Keratinocyte (primary cell): ENCODE measurements around the gene CASP10. TPM values are rescaled to one million over a fixed set of nuclear protein-coding genes. Genes with fewer than 3 reads are reported as not detected.

Source experiments
- DNase-seq: peaks from one replicate; pipeline ENCODE4 v3.0.0-alpha.2; 2011; ENCODE audit warnings: low read depth, missing footprints, low spot score
- FAIRE-seq: peaks from 2 replicates; lab custom pipeline; 2011; peaks lifted over from hg19 to GRCh38; lab: Jason Lieb, UNC
- H2AFZ ChIP-seq: 2 replicates; pipeline ENCODE4 v1.6.0; 2012; ENCODE audit warnings: low read length, control low read depth, inconsistent platforms; ENCODE audit not compliant: control insufficient read depth
- H3K27ac ChIP-seq: 2 replicates; pipeline ENCODE4 v1.5.1; 2011; ENCODE audit warnings: low read length; ENCODE audit not compliant: control insufficient read depth, insufficient read depth
- H3K27me3 ChIP-seq: 3 replicates; pipeline ENCODE4 v1.6.0; 2011; ENCODE audit warnings: low read length; ENCODE audit not compliant: control insufficient read depth, insufficient read depth; ENCODE audit errors: extremely low read depth
- H3K36me3 ChIP-seq, 2 experiments: 2 replicates in 1 of 2; 3 replicates in 1 of 2; pipeline ENCODE4 v1.5.1; 2011; ENCODE audit warnings: low read length in 2 of 2, mild to moderate bottlenecking in 1 of 2; ENCODE audit not compliant: control insufficient read depth in 2 of 2, insufficient read depth in 2 of 2; ENCODE audit errors: extremely low read depth in 1 of 2
- H3K4me1 ChIP-seq: 3 replicates; pipeline ENCODE4 v1.5.1; 2011; ENCODE audit warnings: low read length; ENCODE audit not compliant: control insufficient read depth, insufficient read depth; ENCODE audit errors: extremely low read depth
- H3K4me2 ChIP-seq: 3 replicates; pipeline ENCODE4 v1.6.0; 2011; ENCODE audit warnings: low read depth, low read length; ENCODE audit not compliant: control insufficient read depth, insufficient read depth; ENCODE audit errors: extremely low read depth
- H3K4me3 ChIP-seq, 3 experiments: fragments of 200-600 bp in 1 of 3; sonication (generic) in 1 of 3; 2 replicates in 2 of 3; 3 replicates in 1 of 3; pipeline ENCODE4 v1.5.1; 2011 to 2016; ENCODE audit warnings: low read length in 3 of 3, mild to moderate bottlenecking in 3 of 3, control low read depth in 2 of 3, inconsistent platforms in 1 of 3, low read depth in 1 of 3, mixed read lengths in 1 of 3, mixed run types in 1 of 3, moderate library complexity in 1 of 3; ENCODE audit not compliant: control insufficient read depth in 2 of 3, insufficient read depth in 2 of 3; ENCODE audit errors: extremely low read depth in 1 of 3
- H3K79me2 ChIP-seq: 2 replicates; pipeline ENCODE4 v1.6.0; 2012; ENCODE audit warnings: low read length; ENCODE audit not compliant: control insufficient read depth, insufficient read depth
- H3K9ac ChIP-seq: 3 replicates; pipeline ENCODE4 v1.6.0; 2011; ENCODE audit warnings: low read length; ENCODE audit not compliant: control insufficient read depth, insufficient read depth; ENCODE audit errors: extremely low read depth
- H3K9me1 ChIP-seq: 3 replicates; pipeline ENCODE4 v1.6.0; 2011; ENCODE audit warnings: low read length; ENCODE audit not compliant: control insufficient read depth, insufficient read depth; ENCODE audit errors: extremely low read depth
- H3K9me3 ChIP-seq: 2 replicates; pipeline ENCODE4 v1.5.1; 2012; ENCODE audit warnings: low read depth, low read length; ENCODE audit not compliant: control insufficient read depth
- H4K20me1 ChIP-seq: 3 replicates; pipeline ENCODE4 v1.6.0; 2011; ENCODE audit warnings: low read length; ENCODE audit not compliant: control insufficient read depth, insufficient read depth; ENCODE audit errors: extremely low read depth
- CTCF ChIP-seq, 3 experiments: IDR thresholded peaks in 1 of 3; conservative IDR thresholded peaks in 1 of 3; optimal IDR thresholded peaks in 1 of 3; 2 replicates in 2 of 3; 3 replicates in 1 of 3; pipeline versions ENCODE3 to v1.5.1; 2011; ENCODE audit warnings: low read length in 3 of 3, mild to moderate bottlenecking in 3 of 3, moderate library complexity in 2 of 3, control low read depth in 1 of 3, inconsistent platforms in 1 of 3; ENCODE audit not compliant: insufficient read depth in 2 of 3; ENCODE audit errors: extremely low read depth in 1 of 3
- EZH2 ChIP-seq: IDR thresholded peaks from one replicate; pipeline ENCODE4 v1.6.1; 2012; ENCODE audit warnings: inconsistent platforms, mild to moderate bottlenecking, low read length, moderate library complexity
- dilution Hi-C: fragments of 300-500 bp; cut with MboI; formaldehyde crosslinking; loops from one replicate; pipeline ENCODE4 v1.7.0; 2020; ENCODE audit warnings: low sequenced_read_pairs; ENCODE audit not compliant: extremely low pct_ligation_motif_present
- polyA minus RNA-seq, 3 experiments: library from RNA; depleted of rRNA, polyadenylated mRNA; stranded (reverse); fragments of >200 nt; gene quantifications; 1 replicate in 1 of 3; 2 replicates in 1 of 3; 3 replicates in 1 of 3; pipeline ENCODE4 v1.2.3, GENCODE V29; 2011
- polyA plus RNA-seq, 5 experiments: library from polyadenylated mRNA; depleted of rRNA in 3 of 5; stranded (reverse) in 3 of 5; stranded (forward) in 1 of 5; unstranded in 1 of 5; fragments of >200 nt; gene quantifications; 1 replicate in 1 of 5; 2 replicates in 3 of 5; 3 replicates in 1 of 5; pipeline versions ENCODE4 v1.2.1 to v1.2.3, GENCODE V29; 2011 to 2012; ENCODE audit warnings: missing spikeins in 2 of 5, low read depth in 1 of 5, low replicate concordance in 1 of 5

The CASP10 gene
- 5.0 to 7.1 TPM (median 6.6 TPM) in 3 replicates for polyA plus RNA-seq
- polyA plus RNA-seq (2011; ENCODE audit: low read depth) = 2.4 TPM
- polyA plus RNA-seq (2011; cell fraction: cytosol; rRNA removed) = 3.2 and 5.9 TPM in 2 replicates
- 9.4 and 10.9 TPM in 2 replicates for polyA plus RNA-seq (2011; cell fraction: nucleus; rRNA removed)
- 2.5 and 3.0 TPM in 2 replicates for polyA plus RNA-seq (2012; ENCODE audit: low replicate concordance)
- 3.6 to 13.8 TPM (median 13.0 TPM) in 3 replicates for polyA minus RNA-seq
- polyA minus RNA-seq (2011; cell fraction: cytosol; rRNA and poly(A)+ RNA removed) = 5.6 TPM
- polyA minus RNA-seq (2011; cell fraction: nucleus; rRNA and poly(A)+ RNA removed) = 6.8 and 12.0 TPM in 2 replicates

DNA sequence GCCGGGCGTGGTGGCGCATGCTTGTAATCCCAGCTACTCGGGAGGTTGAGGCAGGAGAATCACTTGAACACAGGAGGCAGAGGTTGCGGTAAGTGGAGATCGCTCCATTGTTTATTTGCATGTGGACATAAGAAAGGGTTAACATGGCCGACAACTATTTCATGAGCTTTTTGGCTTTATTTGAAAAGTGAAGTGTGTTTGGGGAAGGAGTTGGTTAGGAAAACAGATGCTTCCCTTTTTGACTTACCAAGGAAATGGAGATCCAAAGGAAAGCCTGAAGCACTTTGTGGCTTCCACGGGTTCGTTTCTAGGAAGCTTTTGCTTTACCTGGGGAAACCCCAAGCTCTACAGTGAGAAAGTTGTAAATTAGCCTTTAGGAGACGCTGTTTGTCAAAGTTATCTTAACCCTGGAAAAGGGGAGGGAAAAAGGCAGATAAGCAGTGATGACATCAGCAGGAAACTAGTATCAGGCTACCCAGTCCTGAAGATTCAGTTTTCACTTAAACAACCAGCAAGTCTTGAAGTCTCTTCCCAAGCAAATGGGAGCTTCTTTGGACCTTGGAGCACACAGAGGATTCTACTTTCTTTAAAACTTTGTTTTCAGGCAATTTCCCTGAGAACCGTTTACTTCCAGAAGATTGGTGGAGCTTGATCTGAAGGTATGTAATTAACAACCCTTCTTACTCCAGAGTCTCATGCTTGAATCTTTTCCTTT lies at the start of gene CASP10:
TSS of gene CASP10 (plus strand) at position 492 of the 715 bp plus-strand sequence. CDS start 2,637 bp downstream, outside the sequence.
- TF ChIP-seq CTCF (optimal IDR thresholded peaks at IDR 0.05 in 1 of 3, IDR thresholded peaks at IDR 0.05 in 1 of 3, conservative IDR thresholded peaks at IDR 0.05 in 1 of 3; ENCODE audit: extremely low read depth in 1 of 3, insufficient read depth in 2 of 3, low read length in 3 of 3) = peak; percentile 36 to 81 (median 61)
- TF ChIP-seq EZH2 = no peak

DNA sequence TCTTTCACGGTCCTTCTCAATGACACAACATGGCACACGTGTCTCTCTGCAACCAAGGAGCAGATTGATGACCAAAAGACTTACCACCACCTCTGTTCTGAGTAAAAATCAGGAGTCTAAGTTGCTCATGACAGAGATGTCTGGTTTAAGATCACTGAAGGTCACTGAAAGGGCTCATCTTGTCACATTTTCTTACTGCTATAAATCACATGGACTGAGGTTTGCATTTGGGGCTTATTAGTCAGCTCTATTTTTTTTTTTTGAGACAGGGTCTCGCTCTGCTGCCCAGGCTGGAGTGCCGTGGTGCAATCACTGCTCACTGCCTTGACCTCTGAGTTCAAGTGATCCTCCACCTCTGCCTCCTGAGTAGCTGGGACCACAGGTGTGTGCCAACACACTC lies 47.6 kb upstream of the CASP10 start:
- DNase-seq (no peak), FAIRE-seq (no peak)
- no peak overlapping the region for H2AFZ ChIP-seq
- H3K27ac ChIP-seq = peak overlapping the region; percentile 72
- H3K36me3 ChIP-seq = peaks cover 18 to 31% of the 10 kb centered on the region in 2 experiments
- peak overlapping the region; percentile 5 for H3K9ac ChIP-seq
- H3K4me3 ChIP-seq = no peak overlapping the region
- H3K9me3 ChIP-seq = no peaks in the 10 kb centered on the region
- TF ChIP-seq CTCF (optimal IDR thresholded peaks at IDR 0.05 in 1 of 3, IDR thresholded peaks at IDR 0.05 in 1 of 3, conservative IDR thresholded peaks at IDR 0.05 in 1 of 3; ENCODE audit: extremely low read depth in 1 of 3, insufficient read depth in 2 of 3, low read length in 3 of 3) = no peak
- TF ChIP-seq EZH2 = no peak
- peaks cover 30% of the 10 kb centered on the region for H3K79me2 ChIP-seq
- no peaks in the 10 kb centered on the region for H3K27me3 ChIP-seq
- no peaks in the 10 kb centered on the region for H3K9me1 ChIP-seq
- H4K20me1 ChIP-seq = no peaks in the 10 kb centered on the region
- dilution Hi-C loops = no loop called here
- H3K4me2 ChIP-seq = no peak overlapping the region
- H3K4me1 ChIP-seq = peaks cover 40% of the 10 kb centered on the region

More for the DNA sequence above, at the start of gene CASP10:
- H3K27me3 ChIP-seq = no peaks in the 10 kb centered on the region
- no peaks in the 10 kb centered on the region for H3K9me1 ChIP-seq
- peak within 1 kb of the TSS; percentile 75 for H3K9ac ChIP-seq
- FAIRE-seq (peak; percentile 55), DNase-seq (peak; percentile 50)
- H3K4me1 ChIP-seq = no peaks in the 10 kb centered on the region
- H4K20me1 ChIP-seq = no peaks in the 10 kb centered on the region
- H3K36me3 ChIP-seq = no peaks in the 10 kb centered on the region
- H2AFZ ChIP-seq = peak within 1 kb of the TSS; percentile 95
- no peaks in the 10 kb centered on the region for H3K9me3 ChIP-seq
- peak within 1 kb of the TSS; percentile 65 for H3K27ac ChIP-seq
- dilution Hi-C loops = no loop called here
- peak within 1 kb of the TSS; percentile 90 for H3K4me2 ChIP-seq
- H3K4me3 ChIP-seq = peak within 1 kb of the TSS; percentile 41 to 86 (median 69)
- H3K79me2 ChIP-seq = peaks cover 2% of the 10 kb centered on the region
